Fibroblast of villous mesenchyme (primary cell): Measurements from ENCODE around the gene POMT1. TPM values are rescaled to one million over a fixed set of nuclear protein-coding genes. Genes with fewer than 3 reads are reported as not detected.

Experiments
- DNase-seq: peaks from one replicate; pipeline ENCODE4 v3.0.0-alpha.2; 2010; ENCODE audit warnings: low read depth
- H3K4me3 ChIP-seq: 2 replicates; pipeline ENCODE4 v1.5.1; 2011; ENCODE audit warnings: low read depth, mild to moderate bottlenecking, low read length
- CTCF ChIP-seq: IDR thresholded peaks from 2 replicates; pipeline ENCODE4 v1.5.1; 2012; ENCODE audit warnings: low read depth, mild to moderate bottlenecking, low read length; ENCODE audit not compliant: insufficient read depth
- total RNA-seq: library from RNA; depleted of rRNA; stranded (reverse); fragments of >200 nt; gene quantifications from 2 replicates; pipeline ENCODE4 v1.2.3, GENCODE V29; 2012

Gene POMT1
- total RNA-seq, 1 donor = 36.3 TPM

GRCh38 chr9:131529597-131530545 is 27.2 kb downstream of the POMT1 start:
- TF ChIP-seq CTCF = no peak
- no peak for DNase-seq
- H3K4me3 ChIP-seq = peak overlapping the region; percentile 79

- DNase-seq = peak; percentile 41
- peak overlapping the region; percentile 79 for H3K4me3 ChIP-seq
- no peak for TF ChIP-seq CTCF
Measured at GRCh38 chr9:131530546-131530919, 27.8 kb downstream of the POMT1 start.

- no peak for TF ChIP-seq CTCF
- DNase-seq = peak; percentile 81
- H3K4me3 ChIP-seq = peak within 1 kb of the TSS; percentile 79
Measured at GRCh38 chr9:131530920-131531832, 28.5 kb downstream of the POMT1 start, which contains the start of gene UCK1. UCK1 (minus strand) TSS chr9:131531263; CDS start chr9:131531174, 89 bp downstream.

GRCh38 chr9:131534721-131535237 is 32.1 kb downstream of the POMT1 start:
- no peak for DNase-seq
- no peak for TF ChIP-seq CTCF
- no peak overlapping the region for H3K4me3 ChIP-seq

GRCh38 chr9:131537946-131538345 is 35.2 kb downstream of the POMT1 start:
- no peak for TF ChIP-seq CTCF
- no peak for DNase-seq
- H3K4me3 ChIP-seq = no peak overlapping the region

- no peak overlapping the region for H3K4me3 ChIP-seq
- no peak for DNase-seq
- TF ChIP-seq CTCF = no peak
Measured at GRCh38 chr9:131539223-131539923, 36.7 kb downstream of the POMT1 start.
